Measurements from ENCODE around the gene MPIG6B.

DNA sequence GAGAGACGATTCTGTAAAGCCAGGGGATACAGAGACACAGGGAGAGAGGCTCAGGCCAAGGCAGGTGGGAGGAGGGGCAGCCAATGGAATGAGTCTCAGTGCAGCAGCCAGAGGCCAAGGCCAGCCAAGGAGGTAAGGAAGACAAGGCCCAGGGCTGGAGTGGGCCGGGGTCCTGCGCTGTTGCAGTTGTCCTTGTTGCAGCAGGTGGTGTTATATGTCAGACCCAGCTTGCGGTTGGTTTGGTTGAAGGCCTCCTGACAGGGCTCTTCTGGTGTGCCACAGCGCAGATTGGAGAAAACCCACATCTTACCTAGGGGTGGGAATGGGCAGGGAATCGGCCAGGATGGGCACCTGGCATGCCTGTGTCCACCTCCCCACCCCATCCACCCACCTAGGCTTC is 4.2 kb upstream of the MPIG6B start:
- TF ChIP-seq POLR2A (IDR thresholded peaks at IDR 0.05; ENCODE audit: low read depth, low read length) (no peak), POLR2AphosphoS5 (IDR thresholded peaks at IDR 0.05; ENCODE audit: low read depth, low read length) (no peak)

All from GM12892 (cell line).